22Rv1 (cell line): ENCODE results near the gene PPIL1.

Experiments used
- CTCF ChIP-seq: fragments of 450-650 bp; IDR thresholded peaks from 2 replicates; pipeline ENCODE4 v1.5.1; 2017; ENCODE audit warnings: mild to moderate bottlenecking
- ZFX ChIP-seq: fragments of 450-650 bp; IDR thresholded peaks from 2 replicates; pipeline ENCODE4 v1.6.1; 2017; ENCODE audit warnings: antibody characterized with exemption, borderline replicate concordance

GRCh38 chr6:36814249-36814648 is 60.4 kb downstream of the PPIL1 start:
- TF ChIP-seq CTCF (no peak), ZFX (no peak)
